Parathyroid adenoma (tissue), 2 donors: Measurements from ENCODE around the gene TJAP1.

Experiments
- H2AFZ ChIP-seq: fragments of 300-600 bp; sonication (generic); one replicate; pipeline ENCODE4 v1.7.0; 2017; ENCODE audit warnings: antibody characterized with exemption, mild to moderate bottlenecking
- H3K27ac ChIP-seq: fragments of 300-600 bp; sonication (generic); one replicate; pipeline ENCODE4 v1.7.0; 2017
- H3K27me3 ChIP-seq: fragments of 300-600 bp; sonication (generic); one replicate; pipeline ENCODE4 v1.7.0; 2017; ENCODE audit warnings: low read length; ENCODE audit not compliant: control insufficient read depth, insufficient read depth
- H3K36me3 ChIP-seq: fragments of 300-600 bp; sonication (generic); one replicate; pipeline ENCODE4 v1.7.0; 2017; ENCODE audit warnings: low read length; ENCODE audit not compliant: control insufficient read depth, insufficient read depth
- H3K4me1 ChIP-seq: fragments of 300-600 bp; sonication (generic); one replicate; pipeline ENCODE4 v1.7.0; 2017; ENCODE audit warnings: control low read depth
- H3K4me2 ChIP-seq: fragments of 300-600 bp; sonication (generic); one replicate; pipeline ENCODE4 v1.7.0; 2017; ENCODE audit warnings: low read length
- H3K4me3 ChIP-seq: fragments of 300-600 bp; sonication (generic); one replicate; pipeline ENCODE4 v1.7.0; 2017; ENCODE audit warnings: low read depth, low read length
- H3K79me2 ChIP-seq: fragments of 300-600 bp; sonication (generic); one replicate; pipeline ENCODE4 v1.7.0; 2017; ENCODE audit warnings: control low read depth
- H3K9ac ChIP-seq: fragments of 300-600 bp; sonication (generic); one replicate; pipeline ENCODE4 v1.7.0; 2017; ENCODE audit warnings: mild to moderate bottlenecking
- H3K9me3 ChIP-seq: fragments of 300-600 bp; sonication (generic); one replicate; pipeline ENCODE4 v1.7.0; 2017; ENCODE audit warnings: low read length; ENCODE audit not compliant: control insufficient read depth
- TF ChIP-seq, protein P1 (sequence below): fragments of 300-600 bp; sonication (generic); IDR thresholded peaks from one replicate; pipeline ENCODE4 v1.7.0; 2017; ENCODE audit warnings: antibody characterized with exemption, mild to moderate bottlenecking
- donor health status: primary hyperparathyroidism.

Gene TJAP1

DNA sequence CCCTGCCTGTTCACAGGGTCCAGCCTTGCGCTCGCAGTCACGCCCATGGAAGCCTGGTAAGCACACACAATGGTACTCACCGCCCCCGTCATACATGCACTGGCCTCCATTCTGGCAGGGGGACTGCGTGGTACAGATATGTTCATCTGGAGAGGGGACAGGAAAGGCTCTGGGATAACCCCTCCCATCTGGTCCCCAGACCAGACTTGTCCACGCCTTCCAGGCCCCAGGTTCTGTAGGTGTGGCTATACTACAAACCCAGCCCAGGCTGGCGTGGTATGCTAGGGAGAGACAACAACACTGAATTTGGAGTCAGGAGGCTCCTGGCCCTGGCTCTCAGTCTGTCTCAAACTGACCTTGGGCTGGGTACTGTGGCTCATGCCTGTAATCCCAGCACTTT is 25.4 kb upstream of the TJAP1 start:
- H3K4me1 ChIP-seq: peaks cover 5% of the 10 kb centered on the region
- no peaks in the 10 kb centered on the region for H3K9me3 ChIP-seq
- TF ChIP-seq, protein P1, sequence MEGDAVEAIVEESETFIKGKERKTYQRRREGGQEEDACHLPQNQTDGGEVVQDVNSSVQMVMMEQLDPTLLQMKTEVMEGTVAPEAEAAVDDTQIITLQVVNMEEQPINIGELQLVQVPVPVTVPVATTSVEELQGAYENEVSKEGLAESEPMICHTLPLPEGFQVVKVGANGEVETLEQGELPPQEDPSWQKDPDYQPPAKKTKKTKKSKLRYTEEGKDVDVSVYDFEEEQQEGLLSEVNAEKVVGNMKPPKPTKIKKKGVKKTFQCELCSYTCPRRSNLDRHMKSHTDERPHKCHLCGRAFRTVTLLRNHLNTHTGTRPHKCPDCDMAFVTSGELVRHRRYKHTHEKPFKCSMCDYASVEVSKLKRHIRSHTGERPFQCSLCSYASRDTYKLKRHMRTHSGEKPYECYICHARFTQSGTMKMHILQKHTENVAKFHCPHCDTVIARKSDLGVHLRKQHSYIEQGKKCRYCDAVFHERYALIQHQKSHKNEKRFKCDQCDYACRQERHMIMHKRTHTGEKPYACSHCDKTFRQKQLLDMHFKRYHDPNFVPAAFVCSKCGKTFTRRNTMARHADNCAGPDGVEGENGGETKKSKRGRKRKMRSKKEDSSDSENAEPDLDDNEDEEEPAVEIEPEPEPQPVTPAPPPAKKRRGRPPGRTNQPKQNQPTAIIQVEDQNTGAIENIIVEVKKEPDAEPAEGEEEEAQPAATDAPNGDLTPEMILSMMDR: no peak
- H3K27me3 ChIP-seq: no peaks in the 10 kb centered on the region
- H3K4me2 ChIP-seq: no peak overlapping the region
- no peaks in the 10 kb centered on the region for H3K36me3 ChIP-seq
- no peak overlapping the region for H2AFZ ChIP-seq
- H3K27ac ChIP-seq: no peak overlapping the region
- no peak overlapping the region for H3K9ac ChIP-seq
- H3K79me2 ChIP-seq: no peaks in the 10 kb centered on the region
- no peak overlapping the region for H3K4me3 ChIP-seq

DNA sequence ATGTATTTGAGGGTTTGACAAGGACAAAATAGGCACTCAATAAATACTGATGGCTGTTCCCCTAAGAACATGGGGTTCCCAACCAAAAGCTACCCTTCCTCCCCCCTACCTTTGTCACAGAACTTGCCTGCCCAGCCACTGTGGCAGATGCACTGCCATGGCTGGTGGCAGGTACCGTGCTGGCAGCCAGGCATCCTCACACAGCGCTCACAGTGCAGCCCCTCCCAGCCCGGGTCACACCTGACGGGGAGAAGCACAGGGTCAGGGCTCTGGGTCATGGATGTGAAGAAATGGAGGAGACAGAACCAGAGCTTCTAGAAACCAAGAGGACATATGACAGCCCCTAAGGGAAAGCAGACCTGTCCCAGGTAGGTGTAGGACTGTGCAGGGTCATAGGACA is 24.5 kb upstream of the TJAP1 start:
- TF ChIP-seq, protein P1: no peak
- peaks cover 5% of the 10 kb centered on the region for H3K4me1 ChIP-seq
- H3K27ac ChIP-seq: no peak overlapping the region
- H3K9ac ChIP-seq: no peak overlapping the region
- no peaks in the 10 kb centered on the region for H3K79me2 ChIP-seq
- H3K4me2 ChIP-seq: no peak overlapping the region
- no peak overlapping the region for H3K4me3 ChIP-seq
- no peaks in the 10 kb centered on the region for H3K27me3 ChIP-seq
- H3K36me3 ChIP-seq: no peaks in the 10 kb centered on the region
- no peak overlapping the region for H2AFZ ChIP-seq
- no peaks in the 10 kb centered on the region for H3K9me3 ChIP-seq

DNA sequence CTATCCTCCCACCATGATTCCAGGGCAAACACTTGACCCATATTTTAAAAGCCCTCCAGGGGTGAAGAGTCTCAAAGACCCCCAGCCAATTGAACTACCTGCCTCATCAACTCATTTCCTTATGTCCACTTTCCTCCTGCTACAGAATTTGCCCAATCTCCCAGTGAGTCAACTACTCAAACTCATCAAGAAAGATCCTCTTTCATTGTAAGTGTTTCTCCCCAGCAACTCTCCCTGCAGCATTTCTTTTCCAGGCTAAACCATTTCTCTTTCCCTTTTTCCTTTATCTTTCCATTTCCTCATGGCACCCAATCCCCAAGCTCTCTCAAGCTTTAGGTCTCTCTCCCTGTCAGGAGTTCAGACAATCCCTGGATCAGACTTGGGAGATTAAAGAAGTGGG is 23.5 kb upstream of the TJAP1 start:
- Histone ChIP-seq H3K4me2 (no peak overlapping the region), H3K4me3 (no peak overlapping the region), H3K79me2 (no peaks in the 10 kb centered on the region), H3K27ac (no peak overlapping the region), H3K9me3 (no peaks in the 10 kb centered on the region), H3K4me1 (peaks cover 5% of the 10 kb centered on the region), H3K27me3 (no peaks in the 10 kb centered on the region), H3K9ac (no peak overlapping the region), H2AFZ (no peak overlapping the region), H3K36me3 (no peaks in the 10 kb centered on the region)
- TF ChIP-seq, protein P1: no peak

DNA sequence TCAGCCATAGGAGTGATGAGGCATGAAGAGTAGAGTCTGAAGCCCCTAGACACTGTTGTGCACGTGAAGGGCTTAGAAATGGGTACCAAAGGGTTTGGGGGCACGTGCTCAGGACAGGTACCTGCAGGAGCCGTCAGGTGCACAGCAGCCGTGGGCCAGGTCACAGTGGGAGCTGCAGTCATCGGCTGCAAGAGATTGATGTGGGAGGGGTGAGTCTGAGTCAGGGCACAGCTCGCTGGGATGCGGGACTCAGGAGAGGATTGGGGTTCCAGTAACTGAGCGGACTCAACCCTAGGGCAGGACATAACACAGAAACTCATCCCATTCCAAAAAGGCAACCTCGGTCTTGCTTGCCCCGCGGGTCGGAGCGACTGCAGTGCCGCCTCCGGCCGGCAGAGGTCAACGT is 23.1 kb upstream of the TJAP1 start:
- Histone ChIP-seq H3K9ac (no peak overlapping the region), H3K4me3 (peak overlapping the region; percentile 43), H3K36me3 (no peaks in the 10 kb centered on the region), H3K9me3 (no peaks in the 10 kb centered on the region), H3K27ac (no peak overlapping the region), H3K4me2 (peak overlapping the region; percentile 71), H2AFZ (peak overlapping the region; percentile 86), H3K4me1 (peaks cover 5% of the 10 kb centered on the region), H3K79me2 (no peaks in the 10 kb centered on the region), H3K27me3 (no peaks in the 10 kb centered on the region)
- TF ChIP-seq, protein P1: peak; percentile 97

DNA sequence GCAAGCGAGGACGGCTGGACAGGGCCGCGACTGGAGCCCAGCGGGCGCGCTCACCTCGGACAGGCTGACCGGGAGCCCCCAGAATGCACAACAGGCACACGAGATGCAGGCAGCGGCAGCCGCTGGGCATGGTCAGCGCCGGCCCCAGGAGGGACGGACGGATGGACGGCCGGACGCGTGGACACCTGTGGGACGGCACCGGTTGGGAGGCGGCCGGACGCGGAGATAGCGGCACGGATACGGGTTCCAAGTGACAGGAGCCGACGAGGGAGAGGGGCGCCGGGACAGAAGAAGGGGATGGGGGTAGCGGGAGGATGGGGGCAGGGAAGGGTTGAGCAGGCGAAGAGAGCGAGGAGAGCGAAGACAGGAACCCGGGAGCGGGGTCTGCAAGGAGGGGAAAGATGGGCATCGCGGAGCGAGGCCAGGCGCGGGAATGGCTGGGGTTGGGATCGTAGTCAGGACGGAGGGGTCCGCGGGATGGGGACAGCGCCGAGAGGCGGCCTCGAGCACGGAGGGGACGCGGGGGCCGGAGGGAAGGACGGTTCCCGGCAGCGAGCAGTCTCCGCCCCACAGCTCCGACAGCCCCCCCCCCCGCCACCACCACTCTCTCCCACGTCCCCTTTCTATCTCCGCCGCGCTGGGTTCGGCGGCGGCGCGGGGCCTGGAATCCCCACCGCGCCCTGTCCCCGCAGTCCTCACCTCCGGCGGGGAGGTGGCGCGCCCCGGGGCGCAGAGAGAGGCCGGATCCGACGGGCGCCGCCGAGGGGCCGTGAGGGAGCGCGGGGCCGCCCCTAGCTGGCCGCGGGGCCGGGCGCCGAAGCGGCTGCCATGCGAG is 22.5 kb upstream of the TJAP1 start:
- Histone ChIP-seq H3K27me3 (no peaks in the 10 kb centered on the region), H3K9me3 (no peaks in the 10 kb centered on the region), H3K27ac (no peak overlapping the region), H2AFZ (peak overlapping the region; percentile 86), H3K4me1 (peaks cover 5% of the 10 kb centered on the region), H3K36me3 (no peaks in the 10 kb centered on the region), H3K4me2 (peak overlapping the region; percentile 71), H3K79me2 (no peaks in the 10 kb centered on the region), H3K9ac (no peak overlapping the region), H3K4me3 (peak overlapping the region; percentile 43)
- TF ChIP-seq, protein P1: no peak
